ENCODE results near the gene MTCL1. TPM values are rescaled to one million over a fixed set of nuclear protein-coding genes. Genes with fewer than 3 reads are reported as not detected.

Gene MTCL1
- total RNA-seq, 1 experiment from 2014 or later, result 50.1 TPM

GRCh38 chr18:8871489-8871888, 166.1 kb downstream of the MTCL1 start:
- no TSS peak for BruUV-seq (replicated peaks)
- TF ChIP-seq REST (IDR thresholded peaks at IDR 0.05; ENCODE audit: insufficient read depth in 1 of 2, low read depth in 2 of 2, low read length in 1 of 2) (no peak), POLR2AphosphoS5 (IDR thresholded peaks at IDR 0.05; ENCODE audit: low read depth, low read length) (no peak), TCF7L2 (IDR thresholded peaks at IDR 0.05; ENCODE audit: low read depth, low read length) (no peak), SIN3A (IDR thresholded peaks at IDR 0.05; ENCODE audit: borderline replicate concordance, insufficient read depth, low read depth, low read length) (no peak), CTCF (IDR thresholded peaks at IDR 0.05) (no peak)
- intact Hi-C loops (cut with micrococcal nuclease; ENCODE audit: unreplicated experiment) (no loop called here), in situ Hi-C loops (cut with HindIII; ENCODE audit: low pct_unique_long_range_greater_than_20kb, low sequenced_read_pairs) (no loop called here)
- ChIA-PET CTCF (no interaction called here), POLR2A (no interaction called here)
- Histone ChIP-seq H3K36me3 (ENCODE audit: control insufficient read depth, insufficient read depth, low read length) (no peaks in the 10 kb centered on the region), H3K27ac (ENCODE audit: low read length) (no peak overlapping the region), H3K9me3 (ENCODE audit: control insufficient read depth, insufficient read depth, low read depth, low read length) (no peaks in the 10 kb centered on the region), H3K27me3 (ENCODE audit: control insufficient read depth, insufficient read depth, low read length) (no peaks in the 10 kb centered on the region), H3K4me3 (ENCODE audit: low read depth in 2 of 2, low read length in 2 of 2) (no peak overlapping the region), H3K4me1 (ENCODE audit: control insufficient read depth, insufficient read depth, low read length) (no peaks in the 10 kb centered on the region)
- DNase-seq (ENCODE audit: low read depth, low spot score), result no peak
- ATAC-seq, result no peak

- Histone ChIP-seq H3K4me3 (ENCODE audit: low read depth in 2 of 2, low read length in 2 of 2) (no peak overlapping the region), H3K36me3 (ENCODE audit: control insufficient read depth, insufficient read depth, low read length) (no peaks in the 10 kb centered on the region), H3K9me3 (ENCODE audit: control insufficient read depth, insufficient read depth, low read depth, low read length) (no peaks in the 10 kb centered on the region), H3K4me1 (ENCODE audit: control insufficient read depth, insufficient read depth, low read length) (no peaks in the 10 kb centered on the region), H3K27me3 (ENCODE audit: control insufficient read depth, insufficient read depth, low read length) (no peaks in the 10 kb centered on the region), H3K27ac (ENCODE audit: low read length) (no peak overlapping the region)
- intact Hi-C loops (cut with micrococcal nuclease; ENCODE audit: unreplicated experiment), result no loop called here
- CTCF ChIA-PET, result no interaction called here
- TF ChIP-seq TCF7L2 (IDR thresholded peaks at IDR 0.05; ENCODE audit: low read depth, low read length), result no peak
- TF ChIP-seq SIN3A (IDR thresholded peaks at IDR 0.05; ENCODE audit: borderline replicate concordance, insufficient read depth, low read depth, low read length), result no peak
- no peak for TF ChIP-seq REST (IDR thresholded peaks at IDR 0.05; ENCODE audit: insufficient read depth in 1 of 2, low read depth in 2 of 2, low read length in 1 of 2)
- TF ChIP-seq POLR2AphosphoS5 (IDR thresholded peaks at IDR 0.05; ENCODE audit: low read depth, low read length), result no peak
- no peak for TF ChIP-seq CTCF (IDR thresholded peaks at IDR 0.05)
- DNase-seq (ENCODE audit: low read depth, low spot score), result no peak
- ATAC-seq, result no peak
- POLR2A ChIA-PET, result no interaction called here
- BruUV-seq (replicated peaks), result no TSS peak
- in situ Hi-C loops (cut with HindIII; ENCODE audit: low pct_unique_long_range_greater_than_20kb, low sequenced_read_pairs), result no loop called here
Observed at GRCh38 chr18:8874872-8875271, 169.5 kb downstream of the MTCL1 start.
